SK-N-SH treated with all-trans-retinoic acid at 6 μM for 48 hours (cell line): ENCODE measurements around the gene FHIT.

Experiments used
- ATAC-seq: fragments of 200-7000 bp; cut with Tn5 transposase; 3 replicates; pipeline ENCODE4 v1.9.1; 2020; ENCODE audit warnings: mild to moderate bottlenecking, moderate library complexity
- ARNTL ChIP-seq: fragments of 450-650 bp; formaldehyde crosslinking; IDR thresholded peaks from 2 replicates; pipeline ENCODE4 v1.5.0; 2020; ENCODE audit warnings: low read depth, mild to moderate bottlenecking, moderate library complexity, borderline replicate concordance
- CREB5 ChIP-seq: fragments of 250-450 bp; sonication (Bioruptor Pico); IDR thresholded peaks from 2 replicates; pipeline ENCODE4 v1.5.1; 2020; ENCODE audit warnings: low read depth, mild to moderate bottlenecking, moderate library complexity
- CSDC2 ChIP-seq: fragments of 250-450 bp; sonication (Bioruptor Pico); IDR thresholded peaks from 2 replicates; pipeline ENCODE4 v1.5.0; 2020; ENCODE audit warnings: mild to moderate bottlenecking, moderate library complexity
- CSRNP3 ChIP-seq: fragments of 250-450 bp; sonication (Bioruptor Pico); IDR thresholded peaks from 2 replicates; pipeline ENCODE4 v1.5.1; 2021; ENCODE audit warnings: mild to moderate bottlenecking, moderate library complexity
- GLIS3 ChIP-seq: fragments of 250-450 bp; sonication (Bioruptor Pico); IDR thresholded peaks from 2 replicates; pipeline ENCODE4 v1.5.0; 2020; ENCODE audit warnings: mild to moderate bottlenecking, moderate library complexity
- ISL1 ChIP-seq: fragments of 250-450 bp; sonication (Bioruptor Pico); IDR thresholded peaks from 2 replicates; pipeline ENCODE4 v2.1.2; 2022; ENCODE audit warnings: mild to moderate bottlenecking, moderate library complexity
- OSR1 ChIP-seq: fragments of 250-450 bp; sonication (Bioruptor Pico); IDR thresholded peaks from 2 replicates; pipeline ENCODE4 v1.8.0; 2022; ENCODE audit warnings: moderate library complexity, mild to moderate bottlenecking, inconsistent platforms
- PATZ1 ChIP-seq: fragments of 250-450 bp; sonication (Bioruptor Pico); IDR thresholded peaks from 2 replicates; pipeline ENCODE4 v1.8.0; 2020; ENCODE audit warnings: mild to moderate bottlenecking, moderate library complexity, borderline replicate concordance
- POU6F1 ChIP-seq: fragments of 250-450 bp; sonication (Bioruptor Pico); IDR thresholded peaks from 2 replicates; pipeline ENCODE4 v1.8.0; 2021; ENCODE audit warnings: low read depth, mild to moderate bottlenecking, moderate library complexity, borderline replicate concordance
- PPARA ChIP-seq: fragments of 250-450 bp; sonication (Bioruptor Pico); IDR thresholded peaks from 2 replicates; pipeline ENCODE4 v1.5.0; 2020; ENCODE audit warnings: mild to moderate bottlenecking, borderline replicate concordance
- TOX ChIP-seq: fragments of 250-450 bp; sonication (Bioruptor Pico); IDR thresholded peaks from 2 replicates; pipeline ENCODE4 v1.8.0; 2021; ENCODE audit warnings: mild to moderate bottlenecking, moderate library complexity, borderline replicate concordance
- TSHZ2 ChIP-seq: fragments of 250-450 bp; sonication (Bioruptor Pico); IDR thresholded peaks from 2 replicates; pipeline ENCODE4 v1.5.0; 2020; ENCODE audit warnings: mild to moderate bottlenecking, moderate library complexity
- ZC3H10 ChIP-seq: fragments of 250-450 bp; sonication (Bioruptor Pico); IDR thresholded peaks from 2 replicates; pipeline ENCODE4 v1.5.1; 2021; ENCODE audit warnings: mild to moderate bottlenecking, moderate library complexity
- ZFP3 ChIP-seq: fragments of 250-450 bp; sonication (Bioruptor Pico); IDR thresholded peaks from 2 replicates; pipeline ENCODE4 v1.5.0; 2020; ENCODE audit warnings: mild to moderate bottlenecking, moderate library complexity
- ZFP30 ChIP-seq: fragments of 450-650 bp; formaldehyde crosslinking; IDR thresholded peaks from 2 replicates; pipeline ENCODE4 v1.5.0; 2022; ENCODE audit warnings: mild to moderate bottlenecking, moderate library complexity
- ZNF565 ChIP-seq: fragments of 450-650 bp; formaldehyde crosslinking; conservative IDR thresholded peaks from 2 replicates; pipeline ENCODE4 v1.5.0; 2020; ENCODE audit warnings: low read depth, mild to moderate bottlenecking, moderate library complexity
- ZNF8 ChIP-seq: fragments of 450-650 bp; formaldehyde crosslinking; IDR thresholded peaks from 2 replicates; pipeline ENCODE4 v1.5.0; 2020; ENCODE audit warnings: mild to moderate bottlenecking, moderate library complexity

The FHIT gene

GRCh38 chr3:59854061-59854709 is 1397.1 kb downstream of the FHIT start:
- TF ChIP-seq TSHZ2: no peak
- no peak for ATAC-seq

GRCh38 chr3:59850417-59850816 is 1400.8 kb downstream of the FHIT start:
- ATAC-seq: no peak
- no peak for TF ChIP-seq CSRNP3 (CRISPR knock-in tag)
- no peak for TF ChIP-seq ARNTL
- TF ChIP-seq ZFP3 (CRISPR knock-in tag): no peak
- TF ChIP-seq, all 23 proteins: peak for 0

GRCh38 chr3:59845386-59845785 is 1405.9 kb downstream of the FHIT start:
- TF ChIP-seq ZNF565 (CRISPR knock-in tag): no peak
- TF ChIP-seq ZC3H10 (CRISPR knock-in tag): no peak
- no peak for TF ChIP-seq ISL1 (CRISPR knock-in tag)
- TF ChIP-seq PPARA (CRISPR knock-in tag): no peak
- no peak for TF ChIP-seq ZFP3 (CRISPR knock-in tag)
- no peak for TF ChIP-seq ARNTL
- TF ChIP-seq POU6F1: no peak
- TF ChIP-seq TOX (CRISPR knock-in tag): no peak
- TF ChIP-seq CSDC2 (CRISPR knock-in tag): no peak
- TF ChIP-seq, all 23 proteins: peak for 0
- ATAC-seq: no peak

GRCh38 chr3:59843821-59844220 is 1407.4 kb downstream of the FHIT start:
- ATAC-seq: no peak
- no peak for TF ChIP-seq ZFP30 (CRISPR knock-in tag)
- no peak for TF ChIP-seq ZNF8 (CRISPR knock-in tag)
- TF ChIP-seq POU6F1: no peak

GRCh38 chr3:59839810-59840515 is 1411.3 kb downstream of the FHIT start:
- no peak for ATAC-seq
- TF ChIP-seq TOX (CRISPR knock-in tag): no peak
- TF ChIP-seq CSRNP3 (CRISPR knock-in tag): no peak
- TF ChIP-seq ZFP30 (CRISPR knock-in tag): no peak
- TF ChIP-seq CREB5 (CRISPR knock-in tag): no peak
- TF ChIP-seq ARNTL: no peak
- TF ChIP-seq GLIS3 (CRISPR knock-in tag): no peak
- no peak for TF ChIP-seq CSDC2 (CRISPR knock-in tag)
- no peak for TF ChIP-seq PATZ1 (CRISPR knock-in tag)
- TF ChIP-seq ISL1 (CRISPR knock-in tag): no peak
- no peak for TF ChIP-seq POU6F1
- no peak for TF ChIP-seq OSR1 (CRISPR knock-in tag)
- no peak for TF ChIP-seq PPARA (CRISPR knock-in tag)
- TF ChIP-seq ZFP3 (CRISPR knock-in tag): no peak
